Glutamatergic neuron (in vitro differentiated cells): ENCODE measurements around the gene NEURL1. TPM values are rescaled to one million over a fixed set of nuclear protein-coding genes. Genes with fewer than 3 reads are reported as not detected.

Source experiments
- DNase-seq: peaks from one replicate; pipeline ENCODE4 v3.0.0; 2022
- H3K27ac Mint-ChIP-seq: one replicate; pipeline ENCODE4 v1.8.0; 2020; ENCODE audit warnings: mild to moderate bottlenecking, mixed read lengths, inconsistent platforms; ENCODE audit not compliant: unreplicated experiment
- H3K27me3 Mint-ChIP-seq: one replicate; pipeline ENCODE4 v1.8.0; 2020; ENCODE audit warnings: mild to moderate bottlenecking, moderate library complexity, mixed read lengths, inconsistent platforms; ENCODE audit not compliant: unreplicated experiment
- H3K36me3 Mint-ChIP-seq: one replicate; pipeline ENCODE4 v1.8.0; 2020; ENCODE audit warnings: mild to moderate bottlenecking, mixed read lengths, inconsistent platforms; ENCODE audit not compliant: unreplicated experiment
- H3K4me1 Mint-ChIP-seq: one replicate; pipeline ENCODE4 v1.8.0; 2020; ENCODE audit warnings: mild to moderate bottlenecking, low read depth, mixed read lengths, inconsistent platforms; ENCODE audit not compliant: unreplicated experiment
- H3K4me3 Mint-ChIP-seq: one replicate; pipeline ENCODE4 v1.8.0; 2020; ENCODE audit warnings: mild to moderate bottlenecking, mixed read lengths, inconsistent platforms; ENCODE audit not compliant: unreplicated experiment
- H3K9me3 Mint-ChIP-seq: one replicate; pipeline ENCODE4 v1.8.0; 2020; ENCODE audit warnings: mild to moderate bottlenecking, moderate library complexity, mixed read lengths, inconsistent platforms; ENCODE audit not compliant: unreplicated experiment
- CTCF ChIP-seq: fragments of 200-600 bp; sonication (generic); IDR thresholded peaks from one replicate; pipeline ENCODE4 v1.5.0; 2021; ENCODE audit not compliant: partially characterized antibody, unreplicated experiment
- total RNA-seq: library from RNA; stranded (reverse); fragmentation: NEBNext Ultra II Directional; extraction: Animal tissue kit (Norgen Biotek cat#: 25700); gene quantifications from one replicate; pipeline ENCODE4 v1.2.1, GENCODE V29; 2021; ENCODE audit not compliant: unreplicated experiment

Gene NEURL1
- total RNA-seq, 1 donor from 2014 or later = 3.1 TPM

- Mint-ChIP-seq H3K27me3 (peaks cover 6% of the 10 kb centered on the region), H3K4me3 (peak overlapping the region; percentile 58), H3K4me1 (peaks cover 9% of the 10 kb centered on the region), H3K36me3 (peaks cover 5% of the 10 kb centered on the region), H3K9me3 (peaks cover 2% of the 10 kb centered on the region), H3K27ac (peak overlapping the region; percentile 53)
- DNase-seq = no peak
- no peak for TF ChIP-seq CTCF
Observed at GRCh38 chr10:103542764-103543616, 49.5 kb downstream of the NEURL1 start.

- H3K36me3 Mint-ChIP-seq = peaks cover 5% of the 10 kb centered on the region
- TF ChIP-seq CTCF = no peak
- no peak for DNase-seq
- peak overlapping the region; percentile 53 for H3K27ac Mint-ChIP-seq
- peaks cover 2% of the 10 kb centered on the region for H3K9me3 Mint-ChIP-seq
- H3K4me3 Mint-ChIP-seq = peak overlapping the region; percentile 58
- H3K4me1 Mint-ChIP-seq = peaks cover 9% of the 10 kb centered on the region
- peaks cover 6% of the 10 kb centered on the region for H3K27me3 Mint-ChIP-seq
Observed at GRCh38 chr10:103543617-103544525, 50.4 kb downstream of the NEURL1 start.

GRCh38 chr10:103544657-103545310 is 51.3 kb downstream of the NEURL1 start:
- no peak overlapping the region for H3K27ac Mint-ChIP-seq
- H3K9me3 Mint-ChIP-seq = peaks cover 2% of the 10 kb centered on the region
- TF ChIP-seq CTCF = no peak
- H3K36me3 Mint-ChIP-seq = peaks cover 5% of the 10 kb centered on the region
- H3K4me1 Mint-ChIP-seq = peaks cover 9% of the 10 kb centered on the region
- H3K27me3 Mint-ChIP-seq = peaks cover 6% of the 10 kb centered on the region
- H3K4me3 Mint-ChIP-seq = no peak overlapping the region
- no peak for DNase-seq

- no peak for DNase-seq
- Mint-ChIP-seq H3K9me3 (peaks cover 2% of the 10 kb centered on the region), H3K36me3 (peaks cover 5% of the 10 kb centered on the region), H3K27ac (no peak overlapping the region), H3K27me3 (peaks cover 6% of the 10 kb centered on the region), H3K4me3 (no peak overlapping the region), H3K4me1 (peaks cover 9% of the 10 kb centered on the region)
- TF ChIP-seq CTCF = no peak
Observed at GRCh38 chr10:103545366-103545765, 51.9 kb downstream of the NEURL1 start.
